K562 (cell line): ENCODE data around the gene USP7. TPM values are rescaled to one million over a fixed set of nuclear protein-coding genes. Genes with fewer than 3 reads are reported as not detected.

ENCODE experiments used
- ATAC-seq: fragments of 200-7000 bp; cut with Tn5 transposase; 3 replicates; pipeline ENCODE4 v1.9.1; 2020; ENCODE audit warnings: moderate library complexity
- BruUV-seq: library from RNA; stranded (reverse); fragments of 400-500 nt; replicated peaks from 2 replicates; lab custom pipeline; 2021; lab: Mats Ljungman, UMichigan
- CTCF ChIA-PET: fragments of 300-600 bp; formaldehyde crosslinking; extraction: SDS; loops from one replicate; lab custom pipeline; 2021; ENCODE audit warnings: low intra/inter-chr PET ratio; lab: Yijun Ruan, JAX
- POLR2A ChIA-PET: fragments of 300-600, 350-650 bp; sonication (Branson Sonifier 250); formaldehyde crosslinking; extraction: SDS; loops from one replicate; lab custom pipeline; 2021; ENCODE audit warnings: antibody characterized with exemption, inconsistent platforms; lab: Yijun Ruan, JAX
- DNase-seq, 4 experiments: peaks; one replicate each; pipeline versions ENCODE4 v3.0.0 to v3.0.0-alpha.2; 2011 to 2018; ENCODE audit warnings: low spot score in 3 of 4, mixed read lengths in 3 of 4; ENCODE audit errors: extremely low read depth in 1 of 4
- FAIRE-seq: peaks from 2 replicates; lab custom pipeline; 2011; peaks lifted over from hg19 to GRCh38; lab: Jason Lieb, UNC
- H2AFZ ChIP-seq: 2 replicates; pipeline ENCODE4 v1.6.0; 2011; ENCODE audit warnings: low read depth, low read length, control low read depth, inconsistent platforms
- H3K27ac ChIP-seq: fragments of 200-600 bp; 3 replicates; pipeline ENCODE4 v1.8.0; 2011; ENCODE audit warnings: low read depth, mild to moderate bottlenecking, control low read depth, inconsistent platforms, low read length, moderate library complexity, mixed read lengths; ENCODE audit errors: extremely low read depth
- H3K27me3 ChIP-seq, 2 experiments: fragments of 300-600 bp in 1 of 2; 2 replicates in 1 of 2; 3 replicates in 1 of 2; pipeline versions ENCODE4 v1.6.0 to v1.8.0; 2011; ENCODE audit warnings: inconsistent platforms in 2 of 2, low read length in 2 of 2, mild to moderate bottlenecking in 1 of 2, mixed read lengths in 1 of 2, moderate library complexity in 1 of 2; ENCODE audit not compliant: control insufficient read depth in 2 of 2, insufficient read depth in 2 of 2
- H3K36me3 ChIP-seq: fragments of 300-600 bp; 3 replicates; pipeline ENCODE4 v1.8.0; 2011; ENCODE audit warnings: mild to moderate bottlenecking, low read length, inconsistent platforms; ENCODE audit not compliant: control insufficient read depth, insufficient read depth
- H3K4me1 ChIP-seq, 2 experiments: fragments of 200-600 bp in 1 of 2; replicated peaks in 1 of 2; 2 replicates in 1 of 2; 3 replicates in 1 of 2; pipeline versions ENCODE4 v1.5.1 to v1.8.0; 2011; ENCODE audit warnings: inconsistent platforms in 2 of 2, low read length in 2 of 2, mild to moderate bottlenecking in 1 of 2, mixed read lengths in 1 of 2, moderate library complexity in 1 of 2; ENCODE audit not compliant: control insufficient read depth in 2 of 2, insufficient read depth in 2 of 2
- H3K4me2 ChIP-seq: 2 replicates; pipeline ENCODE4 v1.6.1; 2011; ENCODE audit warnings: low read length, control low read depth, inconsistent platforms, mixed read lengths; ENCODE audit not compliant: insufficient read depth
- H3K4me3 ChIP-seq: fragments of 200-600 bp; sonication (generic), shearing (Covaris generic); 2 replicates; pipeline ENCODE4 v1.5.1; 2016; ENCODE audit warnings: control low read depth, inconsistent platforms
- H3K79me2 ChIP-seq: fragments of 200-600 bp; 3 replicates; pipeline ENCODE4 v1.8.0; 2011; ENCODE audit warnings: low read length, inconsistent platforms; ENCODE audit not compliant: control insufficient read depth, insufficient read depth
- H3K9ac ChIP-seq, 2 experiments: 2 replicates each; pipeline versions ENCODE4 v1.6.0 to v1.6.1; 2011; ENCODE audit warnings: low read depth in 2 of 2, low read length in 2 of 2, control low read depth in 1 of 2, inconsistent platforms in 1 of 2, mild to moderate bottlenecking in 1 of 2, mixed read lengths in 1 of 2; ENCODE audit not compliant: insufficient read depth in 1 of 2
- H3K9me1 ChIP-seq: one replicate; pipeline ENCODE4 v1.6.0; 2011; ENCODE audit warnings: inconsistent platforms, mild to moderate bottlenecking, low read length, moderate library complexity; ENCODE audit not compliant: control insufficient read depth, insufficient read depth
- H3K9me3 ChIP-seq: replicated peaks from 2 replicates; pipeline ENCODE4 v1.5.1; 2011; ENCODE audit warnings: low read depth, low read length, inconsistent platforms; ENCODE audit not compliant: control insufficient read depth, insufficient read depth
- H4K20me1 ChIP-seq: replicated peaks from 2 replicates; pipeline ENCODE4 v1.6.1; 2011; ENCODE audit warnings: low read length, inconsistent platforms, mixed read lengths; ENCODE audit not compliant: control insufficient read depth, insufficient read depth
- CEBPG ChIP-seq, 3 experiments: fragments of 200-800 bp in 1 of 3; sonication (Bioruptor generic) in 1 of 3; sonication (generic) in 1 of 3; formaldehyde crosslinking in 1 of 3; IDR thresholded peaks in 2 of 3; conservative IDR thresholded peaks in 1 of 3; 2 replicates each; pipeline versions ENCODE4 v1.6.1 to v1.8.0; 2016 to 2022; ENCODE audit warnings: missing compliant biosample characterization in 2 of 3, missing genetic modification characterization in 2 of 3, mild to moderate bottlenecking in 1 of 3, missing genetic modification reagents in 1 of 3
- CHD1 ChIP-seq: fragments of 200-600 bp; sonication (generic); IDR thresholded peaks from one replicate; pipeline ENCODE4 v1.6.1; 2012; ENCODE audit warnings: mild to moderate bottlenecking, moderate library complexity, low read length, inconsistent platforms
- ETV1 ChIP-seq: fragments of 450-650 bp; conservative IDR thresholded peaks from 2 replicates; pipeline ENCODE4 v1.6.1; 2016; ENCODE audit warnings: missing genetic modification characterization, control low read depth, low read depth, missing compliant biosample characterization
- PTTG1 ChIP-seq: fragments of 450-650 bp; IDR thresholded peaks from 2 replicates; pipeline ENCODE4 v1.6.1; 2016; ENCODE audit warnings: low read depth, mild to moderate bottlenecking, missing genetic modification characterization, missing compliant biosample characterization
- SMAD4 ChIP-seq: fragments of 250-450 bp; sonication (Bioruptor Pico); conservative IDR thresholded peaks from 2 replicates; pipeline ENCODE4 v1.8.0; 2021; ENCODE audit warnings: inconsistent platforms, mild to moderate bottlenecking, moderate library complexity
- THRAP3 ChIP-seq: fragments of 450-650 bp; IDR thresholded peaks from 2 replicates; pipeline ENCODE4 v1.6.1; 2016; ENCODE audit warnings: mild to moderate bottlenecking, inconsistent platforms, borderline replicate concordance
- ZKSCAN8 ChIP-seq: fragments of 200-800 bp; sonication (Bioruptor generic); IDR thresholded peaks from 2 replicates; pipeline ENCODE4 v1.6.1; 2016; ENCODE audit warnings: missing genetic modification characterization, missing compliant biosample characterization
- ZNF41 ChIP-seq: fragments of 250-450 bp; sonication (Bioruptor Pico); conservative IDR thresholded peaks from 2 replicates; pipeline ENCODE4 v1.4.0; 2020; ENCODE audit warnings: mild to moderate bottlenecking
- WGBS: fragments of 100-300 bp; shearing (Covaris generic); methylation state at CpG from one replicate; pipeline ENCODE4 v1.1.6; 2016; ENCODE audit warnings: low coverage, mixed read lengths; ENCODE audit not compliant: insufficient coverage; ENCODE audit errors: missing lambda C conversion rate; 5-methylcytosine and 5-hydroxymethylcytosine counted together
- in situ Hi-C: fragments of 300-500 bp; cut with MboI; formaldehyde crosslinking; loops from 4 replicates; pipeline ENCODE4 v1.15.0; 2018; ENCODE audit warnings: inconsistent platforms, mixed read lengths
- intact Hi-C: fragments of 100-400 bp; cut with micrococcal nuclease; formaldehyde crosslinking; loops from 2 replicates; pipeline ENCODE4 v1.14.2; 2022
- polyA plus RNA-seq, 8 experiments: library from polyadenylated mRNA; depleted of rRNA in 4 of 8; stranded (reverse) in 5 of 8; unstranded in 3 of 8; fragments of >200 nt; fragmentation: Nextera tagmentation in 2 of 8; fragmentation: Illumina TruSeq in 1 of 8; extraction: Ambion mirVana in 2 of 8; extraction: Trizol in 1 of 8; gene quantifications; 2 replicates each; pipeline versions ENCODE4 v1.2.1 to v1.2.3, GENCODE V29; 2011 to 2014; ENCODE audit warnings: inconsistent platforms in 1 of 8, missing spikeins in 1 of 8
- total RNA-seq, 7 experiments: library from RNA; depleted of rRNA in 6 of 7; stranded (reverse); fragments of >200 nt in 6 of 7; fragmentation: Illumina TruSeq in 2 of 7; extraction: Trizol in 2 of 7; gene quantifications; 2 replicates each; pipeline versions ENCODE4 v1.2.1 to v1.2.3, GENCODE V29; 2011 to 2021; ENCODE audit warnings: low replicate concordance in 1 of 7
- TF ChIP-seq, protein P1 (sequence below): fragments of 250-450 bp; sonication (Bioruptor Pico); IDR thresholded peaks from 2 replicates; pipeline ENCODE4 v1.5.0; 2020; ENCODE audit warnings: mild to moderate bottlenecking, borderline replicate concordance

USP7 gene
- total and polyA plus RNA-seq, 9 of the 15 experiments (the other 6 are each of a cell fraction or from before 2014, with no cell fraction given), result 17.1 to 145 (median 57.9) TPM

DNA sequence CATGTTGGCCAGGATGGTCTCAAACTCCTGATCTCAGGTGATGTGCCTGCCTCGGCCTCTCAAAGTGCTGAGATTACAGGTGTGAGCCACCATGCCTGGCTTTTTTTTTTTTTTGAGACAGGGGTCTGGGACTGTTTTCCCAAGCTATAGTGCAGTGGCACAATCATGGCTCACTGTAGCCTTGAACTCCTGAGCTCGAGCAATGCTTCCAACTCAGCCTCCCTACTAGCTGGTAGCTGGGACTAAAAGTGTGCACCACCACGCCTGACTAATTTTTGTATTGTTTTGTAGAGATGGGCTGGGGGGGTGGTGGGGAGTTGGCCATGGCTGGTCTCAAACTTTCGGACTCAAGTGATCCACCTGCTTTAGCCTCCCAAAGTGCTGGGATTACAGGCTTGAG lies 36.1 kb upstream of the USP7 start:
- no peak overlapping the region for H3K4me3 ChIP-seq
- H3K27me3 ChIP-seq, result no peaks in the 10 kb centered on the region
- ChIA-PET POLR2A (interaction anchor here (0.7 kb wide), 1 partner anchor 34 kb away, joined by 3 read pairs; no protein-coding TSS in a partner anchor), CTCF (no interaction called here)
- H3K79me2 ChIP-seq, result no peaks in the 10 kb centered on the region
- H2AFZ ChIP-seq, result no peak overlapping the region
- FAIRE-seq (no peak), ATAC-seq (no peak), DNase-seq (no peak)
- no peaks in the 10 kb centered on the region for H4K20me1 ChIP-seq
- intact Hi-C loops (loop anchor here (10.0 kb wide), 1 partner anchor 65 kb away; no protein-coding TSS in a partner anchor), in situ Hi-C loops (no loop called here)
- no peaks in the 10 kb centered on the region; a peak in 1 of 5 replicates for H3K4me1 ChIP-seq
- H3K9me1 ChIP-seq, result no peaks in the 10 kb centered on the region
- TF ChIP-seq ZNF41 (CRISPR knock-in tag) (no peak), THRAP3 (no peak), ZKSCAN8 (CRISPR knock-in tag) (no peak), CHD1 (no peak), CEBPG (CRISPR knock-in tag; IDR thresholded peaks at IDR 0.05) (no peak), CEBPG (tag; conservative IDR thresholded peaks at IDR 0.05 in 1 of 2, IDR thresholded peaks at IDR 0.05 in 1 of 2) (no peak), ETV1 (tag) (no peak), SMAD4 (CRISPR knock-in tag) (no peak), PTTG1 (tag) (no peak)
- TF ChIP-seq, protein P1, sequence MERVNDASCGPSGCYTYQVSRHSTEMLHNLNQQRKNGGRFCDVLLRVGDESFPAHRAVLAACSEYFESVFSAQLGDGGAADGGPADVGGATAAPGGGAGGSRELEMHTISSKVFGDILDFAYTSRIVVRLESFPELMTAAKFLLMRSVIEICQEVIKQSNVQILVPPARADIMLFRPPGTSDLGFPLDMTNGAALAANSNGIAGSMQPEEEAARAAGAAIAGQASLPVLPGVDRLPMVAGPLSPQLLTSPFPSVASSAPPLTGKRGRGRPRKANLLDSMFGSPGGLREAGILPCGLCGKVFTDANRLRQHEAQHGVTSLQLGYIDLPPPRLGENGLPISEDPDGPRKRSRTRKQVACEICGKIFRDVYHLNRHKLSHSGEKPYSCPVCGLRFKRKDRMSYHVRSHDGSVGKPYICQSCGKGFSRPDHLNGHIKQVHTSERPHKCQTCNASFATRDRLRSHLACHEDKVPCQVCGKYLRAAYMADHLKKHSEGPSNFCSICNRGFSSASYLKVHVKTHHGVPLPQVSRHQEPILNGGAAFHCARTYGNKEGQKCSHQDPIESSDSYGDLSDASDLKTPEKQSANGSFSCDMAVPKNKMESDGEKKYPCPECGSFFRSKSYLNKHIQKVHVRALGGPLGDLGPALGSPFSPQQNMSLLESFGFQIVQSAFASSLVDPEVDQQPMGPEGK (CRISPR knock-in tag), result no peak
- no peak overlapping the region for H3K9ac ChIP-seq
- 26% methylated on average over 4 of the region's 4 CpGs for WGBS
- no peaks in the 10 kb centered on the region for H3K9me3 ChIP-seq
- no peak overlapping the region for H3K27ac ChIP-seq
- no peak overlapping the region for H3K4me2 ChIP-seq
- no peaks in the 10 kb centered on the region for H3K36me3 ChIP-seq
- BruUV-seq, result no TSS peak
